Esophagus mucosa (tissue), 1 donor: ENCODE measurements around the gene OR52N2. TPM values are rescaled to one million over a fixed set of nuclear protein-coding genes. Genes with fewer than 3 reads are reported as not detected.

Source experiments
- total RNA-seq: library from RNA; stranded (reverse); gene quantifications from one replicate; pipeline ENCODE4 v1.2.4, GENCODE V29; 2023
- donor health status: DM: yes; HTN: yes; CAD: no.

The OR52N2 gene
- total RNA-seq, 1 donor from 2014 or later, result not detected

Other genes starting within 250 kb of the OR52N2 start
- gene OR52B6, start 228.0 kb upstream of the OR52N2 start, total RNA-seq, result not detected
- gene TRIM6, start 212.3 kb upstream of the OR52N2 start, total RNA-seq, result 7.7 TPM
- 4.0 TPM for gene TRIM34, start 183.9 kb upstream of the OR52N2 start, total RNA-seq
- 8.8 TPM for gene TRIM5, start 123.8 kb upstream of the OR52N2 start, total RNA-seq
- 21.7 TPM for gene TRIM22, start 119.1 kb upstream of the OR52N2 start, total RNA-seq
- gene OR56B1, start 72.5 kb upstream of the OR52N2 start, total RNA-seq, result not detected
- gene OR52N4, start 54.7 kb upstream of the OR52N2 start, total RNA-seq, result not detected
- not detected for gene OR52N5, start 25.6 kb upstream of the OR52N2 start, total RNA-seq
- not detected for gene OR52N1, start 17.7 kb upstream of the OR52N2 start, total RNA-seq
- not detected for gene OR52E6, start 33.0 kb downstream of the OR52N2 start, total RNA-seq
- not detected for gene OR52E8, start 48.8 kb downstream of the OR52N2 start, total RNA-seq
- gene OR52E4, start 71.7 kb downstream of the OR52N2 start, total RNA-seq, result not detected
- not detected for gene OR52E5, start 84.3 kb downstream of the OR52N2 start, total RNA-seq
- gene OR56A3, start 133.3 kb downstream of the OR52N2 start, total RNA-seq, result not detected
- not detected for gene OR56A5, start 159.6 kb downstream of the OR52N2 start, total RNA-seq
- not detected for gene OR52L1, start 178.1 kb downstream of the OR52N2 start, total RNA-seq
- gene OR56A4, start 198.0 kb downstream of the OR52N2 start, total RNA-seq, result not detected
- gene OR56A1, start 221.8 kb downstream of the OR52N2 start, total RNA-seq, result not detected